Esophagus squamous epithelium (tissue), 5 donors: ENCODE data around the gene C15orf40. TPM values are rescaled to one million over a fixed set of nuclear protein-coding genes. Genes with fewer than 3 reads are reported as not detected.

Experiments used
- DNase-seq: peaks from one replicate; lab custom pipeline; 2025; lab: John Stamatoyannopoulos, UW
- H3K27ac ChIP-seq, 4 donors: fragments of 200-600 bp; sonication (generic); one replicate each; pipeline ENCODE4 v1.5.1; 2016 to 2019; ENCODE audit warnings: mild to moderate bottlenecking in 1 of 4
- H3K27me3 ChIP-seq, 4 donors: fragments of 200-600 bp; sonication (generic); 1 replicate in 3 of 4; 2 replicates in 1 of 4; pipeline versions ENCODE4 v1.5.1 to v1.6.0; 2017 to 2021; ENCODE audit warnings: antibody characterized with exemption in 1 of 4
- H3K36me3 ChIP-seq, 3 donors: fragments of 200-600 bp; sonication (generic); one replicate each; pipeline ENCODE4 v1.5.1; 2016 to 2019
- H3K4me1 ChIP-seq, 3 donors: fragments of 200-600 bp; sonication (generic); one replicate each; pipeline ENCODE4 v1.5.1; 2017 to 2019
- H3K4me3 ChIP-seq, 4 donors: fragments of 200-600 bp; sonication (generic); 1 replicate in 3 of 4; 2 replicates in 1 of 4; pipeline ENCODE4 v1.5.1; 2016 to 2019; ENCODE audit warnings: mild to moderate bottlenecking in 2 of 4, moderate library complexity in 1 of 4
- H3K9me3 ChIP-seq, 3 donors: fragments of 200-600 bp; sonication (generic); one replicate each; pipeline ENCODE4 v1.5.1; 2016 to 2019
- POLR2A ChIP-seq, 4 donors: fragments of 450-650 bp; IDR thresholded peaks; one replicate each; pipeline ENCODE4 v1.6.1; 2017; ENCODE audit warnings: antibody characterized with exemption in 4 of 4, mild to moderate bottlenecking in 4 of 4, moderate library complexity in 3 of 4
- WGBS, 2 donors: methylation state at CpG; one replicate each; pipeline ENCODE4 v1.1.5; 2018; 5-methylcytosine and 5-hydroxymethylcytosine counted together
- intact Hi-C: fragments of 100-400 bp; cut with DNase I; formaldehyde crosslinking; loops from one replicate; pipeline ENCODE4 v1.15.0; 2022
- total RNA-seq, 4 donors: library from RNA; depleted of rRNA; stranded (reverse); fragments of >200 nt; gene quantifications; one replicate each; pipeline ENCODE4 v1.1.0, GENCODE V29; 2016
- TF ChIP-seq, protein P1 (sequence below), 6 experiments: fragments of 450-650 bp in 4 of 6; fragments of 200-600 bp in 2 of 6; sonication (generic) in 2 of 6; IDR thresholded peaks; one replicate each; pipeline ENCODE4 v1.5.1; 2016 to 2019; ENCODE audit warnings: antibody characterized with exemption in 6 of 6, mild to moderate bottlenecking in 4 of 6, moderate library complexity in 4 of 6
- donor health status: DM: yes; HTN: yes; CAD: no.

Gene C15orf40
- total RNA-seq, 4 donors from 2014 or later, result 6.1 to 31.4 (median 18.6) TPM

- no peak for DNase-seq
- intact Hi-C loops, result no loop called here
- H3K27ac ChIP-seq, result no peak overlapping the region
- TF ChIP-seq, protein P1, sequence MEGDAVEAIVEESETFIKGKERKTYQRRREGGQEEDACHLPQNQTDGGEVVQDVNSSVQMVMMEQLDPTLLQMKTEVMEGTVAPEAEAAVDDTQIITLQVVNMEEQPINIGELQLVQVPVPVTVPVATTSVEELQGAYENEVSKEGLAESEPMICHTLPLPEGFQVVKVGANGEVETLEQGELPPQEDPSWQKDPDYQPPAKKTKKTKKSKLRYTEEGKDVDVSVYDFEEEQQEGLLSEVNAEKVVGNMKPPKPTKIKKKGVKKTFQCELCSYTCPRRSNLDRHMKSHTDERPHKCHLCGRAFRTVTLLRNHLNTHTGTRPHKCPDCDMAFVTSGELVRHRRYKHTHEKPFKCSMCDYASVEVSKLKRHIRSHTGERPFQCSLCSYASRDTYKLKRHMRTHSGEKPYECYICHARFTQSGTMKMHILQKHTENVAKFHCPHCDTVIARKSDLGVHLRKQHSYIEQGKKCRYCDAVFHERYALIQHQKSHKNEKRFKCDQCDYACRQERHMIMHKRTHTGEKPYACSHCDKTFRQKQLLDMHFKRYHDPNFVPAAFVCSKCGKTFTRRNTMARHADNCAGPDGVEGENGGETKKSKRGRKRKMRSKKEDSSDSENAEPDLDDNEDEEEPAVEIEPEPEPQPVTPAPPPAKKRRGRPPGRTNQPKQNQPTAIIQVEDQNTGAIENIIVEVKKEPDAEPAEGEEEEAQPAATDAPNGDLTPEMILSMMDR (IDR thresholded peaks at IDR 0.05), result no peak
- no peak for TF ChIP-seq POLR2A (IDR thresholded peaks at IDR 0.05)
- WGBS, 2 donors, result 88 to 91% methylated on average over 1 of the region's 1 CpG
- H3K4me3 ChIP-seq, result no peak overlapping the region
- no peaks in the 10 kb centered on the region for H3K27me3 ChIP-seq
- no peaks in the 10 kb centered on the region for H3K9me3 ChIP-seq
- H3K4me1 ChIP-seq, result no peaks in the 10 kb centered on the region
- no peaks in the 10 kb centered on the region for H3K36me3 ChIP-seq
Observed at GRCh38 chr15:82977076-82977475, 34.4 kb downstream of the C15orf40 start.

DNA sequence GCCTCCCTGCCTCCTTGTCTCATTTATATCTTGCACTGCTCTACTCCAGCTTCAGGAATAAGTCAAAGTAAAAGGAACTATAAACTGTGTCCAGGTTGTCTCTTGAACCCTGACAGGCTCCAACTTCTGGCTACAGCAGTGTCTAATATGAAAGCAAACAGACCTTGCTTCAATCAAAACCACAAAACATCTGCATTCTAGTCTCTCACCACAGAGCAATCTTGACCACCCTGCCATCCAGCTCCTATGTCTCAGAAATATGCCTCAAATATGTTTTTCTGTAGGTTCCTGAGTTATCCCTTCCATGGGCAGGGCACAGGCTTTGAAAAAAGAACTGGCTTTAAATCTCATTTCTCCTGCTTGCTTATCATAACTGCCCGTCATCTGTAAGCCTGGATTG lies 38.4 kb downstream of the C15orf40 start:
- H3K36me3 ChIP-seq, result no peaks in the 10 kb centered on the region
- no peaks in the 10 kb centered on the region for H3K4me1 ChIP-seq
- intact Hi-C loops, result no loop called here
- H3K27me3 ChIP-seq, result no peaks in the 10 kb centered on the region
- H3K4me3 ChIP-seq, result no peak overlapping the region
- H3K27ac ChIP-seq, result no peak overlapping the region
- TF ChIP-seq, protein P1 (IDR thresholded peaks at IDR 0.05), result no peak
- no peak for TF ChIP-seq POLR2A (IDR thresholded peaks at IDR 0.05)
- H3K9me3 ChIP-seq, result no peaks in the 10 kb centered on the region
- DNase-seq, result no peak
- 92 to 95% methylated on average over 1 of the region's 1 CpG for WGBS, 2 donors

DNA sequence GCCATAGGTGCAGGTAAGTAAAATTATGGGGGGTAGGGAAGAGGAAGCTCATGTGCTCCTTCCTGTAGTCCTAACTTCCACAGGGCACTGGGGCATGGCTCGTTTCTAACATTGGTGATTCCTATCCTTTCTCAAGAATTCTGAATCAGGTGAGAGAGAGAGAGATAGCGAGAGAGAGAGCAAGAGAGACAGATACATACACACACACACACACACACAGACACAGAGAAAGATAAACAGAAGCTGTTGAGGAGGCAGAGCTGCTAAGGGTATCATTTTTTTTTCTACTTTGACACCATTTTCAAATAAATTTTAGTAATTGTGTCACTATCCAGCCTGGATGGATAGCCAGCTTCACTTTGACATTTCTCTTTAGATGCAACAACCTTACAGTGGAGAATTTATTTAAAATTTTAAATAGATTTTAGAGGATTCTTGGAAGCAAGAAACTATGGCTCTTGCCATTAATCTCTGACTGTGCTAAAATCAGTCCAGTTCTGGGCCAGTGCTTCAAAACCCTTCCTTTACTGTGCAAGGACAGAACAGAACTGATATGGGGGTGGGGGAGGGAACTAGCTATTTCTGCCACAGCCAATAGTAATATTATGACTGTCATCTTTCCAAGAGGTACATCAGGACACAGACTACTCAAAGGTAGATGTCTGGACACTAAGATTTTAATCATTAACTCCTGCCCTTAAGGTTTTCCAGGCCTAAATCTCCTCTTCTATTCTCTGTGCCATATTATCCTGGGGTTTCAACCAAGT lies 40.0 kb downstream of the C15orf40 start:
- Histone ChIP-seq H3K36me3 (no peaks in the 10 kb centered on the region), H3K9me3 (no peaks in the 10 kb centered on the region), H3K27me3 (no peaks in the 10 kb centered on the region), H3K4me1 (no peaks in the 10 kb centered on the region), H3K4me3 (no peak overlapping the region), H3K27ac (no peak overlapping the region)
- TF ChIP-seq POLR2A (IDR thresholded peaks at IDR 0.05), result no peak
- TF ChIP-seq, protein P1 (IDR thresholded peaks at IDR 0.05), result no peak
- WGBS, 2 donors, result 80% methylated on average over 2 of the region's 2 CpGs
- no peak for DNase-seq
- intact Hi-C loops, result no loop called here

GRCh38 chr15:82970696-82971095 lies 40.7 kb downstream of the C15orf40 start:
- no peak overlapping the region for H3K27ac ChIP-seq
- no peak for DNase-seq
- no peaks in the 10 kb centered on the region for H3K4me1 ChIP-seq
- TF ChIP-seq POLR2A (IDR thresholded peaks at IDR 0.05), result no peak
- TF ChIP-seq, protein P1 (IDR thresholded peaks at IDR 0.05), result no peak
- H3K9me3 ChIP-seq, result no peaks in the 10 kb centered on the region
- WGBS, 2 donors, result 50 to 59% methylated on average over 1 of the region's 1 CpG
- no peaks in the 10 kb centered on the region for H3K36me3 ChIP-seq
- H3K4me3 ChIP-seq, result no peak overlapping the region
- intact Hi-C loops, result no loop called here
- no peaks in the 10 kb centered on the region for H3K27me3 ChIP-seq

GRCh38 chr15:82970078-82970686 lies 41.3 kb downstream of the C15orf40 start:
- 43 to 52% methylated on average over 3 of the region's 3 CpGs for WGBS, 2 donors
- Histone ChIP-seq H3K4me3 (no peak overlapping the region), H3K27me3 (no peaks in the 10 kb centered on the region), H3K4me1 (no peaks in the 10 kb centered on the region), H3K36me3 (no peaks in the 10 kb centered on the region), H3K9me3 (no peaks in the 10 kb centered on the region), H3K27ac (no peak overlapping the region)
- intact Hi-C loops, result no loop called here
- TF ChIP-seq, protein P1 (IDR thresholded peaks at IDR 0.05), result no peak
- TF ChIP-seq POLR2A (IDR thresholded peaks at IDR 0.05), result no peak
- DNase-seq, result no peak
